Measurements from ENCODE around the gene ORM1. TPM values are rescaled to one million over a fixed set of nuclear protein-coding genes. Genes with fewer than 3 reads are reported as not detected.

ORM1 gene
- total RNA-seq, 1 experiment from 2014 or later = not detected

GRCh38 chr9:114303977-114304376, 18.9 kb upstream of the ORM1 start:
- Histone ChIP-seq H3F3A (ENCODE audit: low read length, unreplicated experiment) (no peaks in the 10 kb centered on the region), H3K27ac (ENCODE audit: low read length) (no peak overlapping the region), H4K20me1 (ENCODE audit: low read length) (no peaks in the 10 kb centered on the region), H2AFZ (ENCODE audit: low read length) (no peak overlapping the region), H3K9me3 (ENCODE audit: low read length) (no peaks in the 10 kb centered on the region), H3K4me3 (ENCODE audit: low read length) (no peak overlapping the region), H3K27me3 (ENCODE audit: low read length) (no peaks in the 10 kb centered on the region), H3K9ac (ENCODE audit: low read length) (no peak overlapping the region), H3K4me2 (ENCODE audit: low read length) (no peak overlapping the region), H3K36me3 (ENCODE audit: low read depth, low read length) (no peaks in the 10 kb centered on the region), H3K79me2 (ENCODE audit: low read length) (no peaks in the 10 kb centered on the region), H3K9me2 (replicated peaks; ENCODE audit: low read length) (no peaks in the 10 kb centered on the region), H3K4me1 (ENCODE audit: insufficient read depth, low read length) (no peaks in the 10 kb centered on the region)
- ChIA-PET POLR2A (ENCODE audit: unreplicated experiment) (no interaction called here), CTCF (no interaction called here)
- ATAC-seq (no peak), DNase-seq (no peak)
- TF ChIP-seq EZH2 (IDR thresholded peaks at IDR 0.05; ENCODE audit: low read length, unreplicated experiment) = no peak
- TF ChIP-seq, protein P1, sequence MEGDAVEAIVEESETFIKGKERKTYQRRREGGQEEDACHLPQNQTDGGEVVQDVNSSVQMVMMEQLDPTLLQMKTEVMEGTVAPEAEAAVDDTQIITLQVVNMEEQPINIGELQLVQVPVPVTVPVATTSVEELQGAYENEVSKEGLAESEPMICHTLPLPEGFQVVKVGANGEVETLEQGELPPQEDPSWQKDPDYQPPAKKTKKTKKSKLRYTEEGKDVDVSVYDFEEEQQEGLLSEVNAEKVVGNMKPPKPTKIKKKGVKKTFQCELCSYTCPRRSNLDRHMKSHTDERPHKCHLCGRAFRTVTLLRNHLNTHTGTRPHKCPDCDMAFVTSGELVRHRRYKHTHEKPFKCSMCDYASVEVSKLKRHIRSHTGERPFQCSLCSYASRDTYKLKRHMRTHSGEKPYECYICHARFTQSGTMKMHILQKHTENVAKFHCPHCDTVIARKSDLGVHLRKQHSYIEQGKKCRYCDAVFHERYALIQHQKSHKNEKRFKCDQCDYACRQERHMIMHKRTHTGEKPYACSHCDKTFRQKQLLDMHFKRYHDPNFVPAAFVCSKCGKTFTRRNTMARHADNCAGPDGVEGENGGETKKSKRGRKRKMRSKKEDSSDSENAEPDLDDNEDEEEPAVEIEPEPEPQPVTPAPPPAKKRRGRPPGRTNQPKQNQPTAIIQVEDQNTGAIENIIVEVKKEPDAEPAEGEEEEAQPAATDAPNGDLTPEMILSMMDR (conservative IDR thresholded peaks at IDR 0.05; ENCODE audit: low read depth, low read length) = no peak
- TF ChIP-seq EZH2phosphoT487 (IDR thresholded peaks at IDR 0.05; ENCODE audit: borderline replicate concordance, low read length) = no peak
- intact Hi-C loops (cut with micrococcal nuclease) = no loop called here
- no TSS peak for BruUV-seq (replicated peaks)

DNA sequence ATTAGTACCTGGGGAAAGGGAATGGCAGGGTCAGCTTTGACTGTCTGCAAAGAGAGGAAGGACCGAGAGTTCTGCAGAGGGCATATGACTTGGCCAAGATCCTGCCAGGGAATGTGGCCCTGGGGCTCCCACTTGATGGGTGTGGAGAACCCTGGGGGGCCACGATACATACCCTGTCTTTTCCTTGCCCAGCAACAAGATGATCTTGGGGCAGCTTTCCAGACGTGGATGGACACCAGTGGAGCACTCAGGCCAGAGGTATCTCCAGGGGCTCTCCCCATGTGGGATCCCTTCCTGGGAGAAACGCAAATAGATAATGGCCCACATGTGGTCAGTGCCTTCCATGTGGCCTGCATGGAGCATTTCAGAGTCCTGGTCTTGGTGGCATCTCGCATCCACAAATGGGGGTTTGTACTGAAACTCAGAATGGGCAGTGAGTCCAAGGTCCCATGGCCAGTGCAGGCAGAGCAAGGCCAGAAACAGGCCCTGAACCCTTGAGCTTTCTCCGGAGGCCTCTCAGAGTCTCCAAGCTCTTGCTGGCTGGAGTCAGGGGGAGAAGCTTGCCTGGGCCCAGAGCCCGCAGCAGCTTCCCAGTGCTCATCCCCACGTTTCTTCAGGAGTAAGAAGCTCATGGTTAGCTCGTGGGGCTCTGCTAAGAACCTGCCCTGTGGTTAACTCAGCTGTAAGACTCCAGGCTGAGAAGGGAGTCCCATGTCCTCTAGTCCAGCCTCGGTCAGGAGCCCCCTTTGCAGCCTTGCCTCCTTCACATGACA, 18.3 kb upstream of the ORM1 start:
- Histone ChIP-seq H3K4me1 (ENCODE audit: insufficient read depth, low read length) (no peaks in the 10 kb centered on the region), H3K36me3 (ENCODE audit: low read depth, low read length) (no peaks in the 10 kb centered on the region), H3K79me2 (ENCODE audit: low read length) (no peaks in the 10 kb centered on the region), H3F3A (ENCODE audit: low read length, unreplicated experiment) (no peaks in the 10 kb centered on the region), H3K9ac (ENCODE audit: low read length) (no peak overlapping the region), H3K9me2 (replicated peaks; ENCODE audit: low read length) (no peaks in the 10 kb centered on the region), H3K9me3 (ENCODE audit: low read length) (no peaks in the 10 kb centered on the region), H3K27me3 (ENCODE audit: low read length) (no peaks in the 10 kb centered on the region), H3K4me3 (ENCODE audit: low read length) (no peak overlapping the region), H2AFZ (ENCODE audit: low read length) (no peak overlapping the region), H4K20me1 (ENCODE audit: low read length) (no peaks in the 10 kb centered on the region), H3K27ac (ENCODE audit: low read length) (no peak overlapping the region), H3K4me2 (ENCODE audit: low read length) (no peak overlapping the region)
- POLR2A ChIA-PET (ENCODE audit: unreplicated experiment) = no interaction called here
- BruUV-seq (replicated peaks) = no TSS peak
- CTCF ChIA-PET = no interaction called here
- intact Hi-C loops (cut with micrococcal nuclease) = no loop called here
- ATAC-seq (no peak), DNase-seq (no peak)
- TF ChIP-seq, protein P1 (conservative IDR thresholded peaks at IDR 0.05; ENCODE audit: low read depth, low read length) = no peak
- TF ChIP-seq EZH2 (IDR thresholded peaks at IDR 0.05; ENCODE audit: low read length, unreplicated experiment) (no peak), EZH2phosphoT487 (IDR thresholded peaks at IDR 0.05; ENCODE audit: borderline replicate concordance, low read length) (no peak)

- ATAC-seq = no peak
- no TSS peak for BruUV-seq (replicated peaks)
- CTCF ChIA-PET = no interaction called here
Observed at GRCh38 chr9:114307899-114308267, 15.0 kb upstream of the ORM1 start.

More at GRCh38 chr9:114307899-114308267, 15.0 kb upstream of the ORM1 start:
- Histone ChIP-seq H3K27me3 (ENCODE audit: low read length) (no peaks in the 10 kb centered on the region), H3K79me2 (ENCODE audit: low read length) (no peaks in the 10 kb centered on the region), H3K4me1 (ENCODE audit: insufficient read depth, low read length) (no peaks in the 10 kb centered on the region), H3K9me3 (ENCODE audit: low read length) (no peaks in the 10 kb centered on the region), H3K4me2 (ENCODE audit: low read length) (no peak overlapping the region), H4K20me1 (ENCODE audit: low read length) (no peaks in the 10 kb centered on the region), H3K9ac (ENCODE audit: low read length) (no peak overlapping the region), H3K36me3 (ENCODE audit: low read depth, low read length) (no peaks in the 10 kb centered on the region), H2AFZ (ENCODE audit: low read length) (no peak overlapping the region), H3F3A (ENCODE audit: low read length, unreplicated experiment) (no peaks in the 10 kb centered on the region), H3K4me3 (ENCODE audit: low read length) (no peak overlapping the region), H3K9me2 (replicated peaks; ENCODE audit: low read length) (no peaks in the 10 kb centered on the region), H3K27ac (ENCODE audit: low read length) (no peak overlapping the region)
- POLR2A ChIA-PET (ENCODE audit: unreplicated experiment) = no interaction called here
- TF ChIP-seq, protein P1 (conservative IDR thresholded peaks at IDR 0.05; ENCODE audit: low read depth, low read length) = no peak
- TF ChIP-seq EZH2phosphoT487 (IDR thresholded peaks at IDR 0.05; ENCODE audit: borderline replicate concordance, low read length) (no peak), EZH2 (IDR thresholded peaks at IDR 0.05; ENCODE audit: low read length, unreplicated experiment) (no peak)
- intact Hi-C loops (cut with micrococcal nuclease) = no loop called here
- DNase-seq = no peak
